CD4-positive, alpha-beta T cell treated with Interleukin-17A for 1 hour (primary cell): ENCODE results near the gene MBOAT2.

Source experiments
- DNase-seq: peaks from one replicate; pipeline ENCODE4 v3.0.0-alpha.2; 2020

The MBOAT2 gene

GRCh38 chr2:8850845-8851487 is 152.5 kb downstream of the MBOAT2 start:
- no peak for DNase-seq

DNA sequence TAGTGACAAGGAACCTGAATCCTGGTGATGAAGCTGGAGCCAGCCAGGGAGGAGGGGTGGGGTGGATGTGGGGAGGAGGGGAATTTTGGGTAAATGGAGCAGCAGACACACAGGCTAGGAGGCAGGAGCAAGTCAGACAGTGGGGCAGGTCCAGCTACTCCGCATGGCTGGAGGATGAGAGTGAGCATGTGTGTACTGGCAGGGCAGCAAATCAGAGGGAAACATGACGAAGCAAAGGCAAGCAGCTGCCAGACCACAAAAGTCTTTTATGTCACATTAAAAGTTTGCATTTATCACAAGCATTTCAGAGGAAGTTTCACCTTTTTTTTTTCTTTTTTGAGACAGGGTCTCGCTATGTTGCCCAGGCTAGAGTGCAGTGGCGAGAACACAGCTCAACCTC is 154.2 kb downstream of the MBOAT2 start:
- no peak for DNase-seq

DNA sequence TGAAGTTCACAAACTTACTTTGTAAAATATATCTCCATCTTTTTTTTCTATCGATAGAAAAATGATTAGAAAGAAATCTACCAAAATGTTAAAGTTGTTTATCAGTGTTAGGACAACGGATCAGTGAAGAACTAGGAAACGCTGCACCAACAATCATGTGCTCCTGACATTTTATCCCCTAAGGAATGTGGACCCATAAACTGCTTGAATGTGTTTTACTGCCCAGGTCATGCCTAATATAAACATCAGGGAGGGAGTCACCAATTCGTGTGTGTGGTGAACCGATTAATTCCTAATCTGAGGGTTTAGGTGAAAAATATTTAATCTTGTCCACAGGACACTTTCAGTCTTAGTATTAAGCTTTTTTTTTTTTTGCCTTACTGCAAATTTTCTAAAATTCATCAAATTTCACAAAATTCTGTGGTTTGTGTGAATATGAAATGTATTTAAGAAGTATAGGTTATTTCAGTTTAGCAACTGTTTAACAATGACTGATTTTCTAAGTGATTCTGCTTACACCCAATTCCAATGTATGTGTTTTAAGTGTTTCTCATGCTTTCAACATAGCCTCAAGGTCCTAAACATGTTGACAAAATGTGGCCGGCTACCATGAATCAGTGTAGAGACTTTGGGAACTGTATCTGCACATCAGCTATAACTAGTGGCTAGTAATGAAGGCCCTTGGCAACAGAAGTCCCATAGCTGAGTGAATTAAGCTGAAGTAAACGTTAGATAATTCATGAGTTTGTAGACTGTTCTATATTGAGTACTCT is 155.0 kb downstream of the MBOAT2 start:
- no peak for DNase-seq

DNA sequence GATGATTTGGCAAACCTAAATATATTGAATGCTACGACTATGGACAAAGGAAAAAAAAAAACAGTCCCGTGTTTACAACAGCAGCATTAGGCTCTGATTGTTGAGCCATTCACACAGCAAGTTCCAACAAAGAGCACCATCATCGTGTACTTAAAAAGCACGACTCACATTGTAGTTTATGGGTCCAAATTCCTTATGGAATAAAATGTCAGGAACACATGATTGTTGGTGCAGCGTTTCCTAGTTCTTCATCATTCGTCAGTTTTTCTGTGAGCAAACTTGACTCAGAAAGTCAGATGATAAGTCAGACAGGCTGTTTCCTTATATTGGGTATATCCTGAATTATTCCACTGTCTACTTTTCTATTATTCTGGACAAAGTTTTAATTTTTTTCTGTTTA is 156.1 kb downstream of the MBOAT2 start:
- DNase-seq = no peak

DNA sequence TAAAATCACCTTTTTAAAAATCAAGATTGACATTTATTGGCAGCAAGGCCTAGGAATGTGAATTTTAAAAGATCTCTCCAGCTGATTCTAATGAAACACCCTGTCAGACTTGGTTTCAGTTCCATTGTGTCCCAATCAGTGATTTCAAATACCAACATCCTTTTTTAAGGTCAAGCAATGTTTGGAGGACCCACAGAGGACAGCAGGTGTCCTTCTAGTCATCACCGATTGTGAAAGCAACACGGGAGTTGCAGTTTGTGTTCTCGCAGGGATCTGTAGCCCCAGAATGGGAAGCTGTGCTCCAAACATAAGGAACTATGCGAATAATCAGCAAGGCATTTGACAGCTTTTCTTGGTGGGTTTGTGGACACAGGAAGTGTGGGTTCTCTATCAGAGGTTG is 161.6 kb downstream of the MBOAT2 start:
- no peak for DNase-seq

DNA sequence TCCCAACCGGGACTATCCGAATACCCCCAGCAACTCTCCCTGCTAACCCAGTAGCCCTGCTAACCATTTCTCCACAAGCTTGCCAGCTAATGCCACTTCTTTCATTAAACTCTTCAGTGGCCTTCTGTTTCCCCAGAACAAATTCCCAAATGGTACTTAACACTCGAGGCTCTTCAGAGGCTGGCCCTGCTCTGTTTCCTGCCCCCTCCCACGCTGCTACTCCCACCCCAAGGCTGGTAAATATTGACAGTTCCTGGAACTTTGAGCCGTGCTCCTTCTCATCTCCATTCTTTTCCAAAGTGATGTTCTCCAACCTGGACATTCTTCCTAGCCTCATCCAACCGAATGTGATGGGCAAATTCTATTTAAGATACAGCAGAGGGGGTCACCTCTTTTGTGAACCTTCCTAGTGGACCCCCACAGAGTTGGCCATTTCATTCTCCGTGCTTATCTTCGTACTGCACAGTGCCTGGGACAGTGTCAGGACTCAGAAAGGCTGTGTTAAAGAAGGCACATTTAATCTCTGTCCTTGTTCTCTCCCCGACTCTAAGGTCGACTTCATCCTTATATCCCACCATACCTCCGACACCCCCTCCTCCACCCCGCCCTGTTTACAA is 162.9 kb downstream of the MBOAT2 start:
- no peak for DNase-seq

- DNase-seq = no peak
Observed at GRCh38 chr2:8839189-8839965, 164.1 kb downstream of the MBOAT2 start.

DNA sequence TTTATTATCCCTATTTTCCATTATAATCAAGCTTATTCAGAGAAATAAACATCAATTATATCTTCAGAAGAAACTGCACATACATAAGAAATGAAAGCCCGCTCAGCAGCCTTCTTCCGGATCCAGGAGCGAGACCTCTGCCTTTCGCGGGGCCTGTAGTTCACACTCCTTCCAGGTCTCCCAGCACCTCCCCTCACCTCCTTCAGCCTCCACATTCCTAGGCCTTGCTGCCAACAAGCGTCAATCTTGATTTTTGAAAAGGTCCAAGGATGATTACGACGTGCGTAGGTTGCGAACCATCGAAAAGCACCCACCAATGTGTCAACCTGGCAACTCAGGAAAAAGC is 165.7 kb downstream of the MBOAT2 start:
- DNase-seq = no peak

DNA sequence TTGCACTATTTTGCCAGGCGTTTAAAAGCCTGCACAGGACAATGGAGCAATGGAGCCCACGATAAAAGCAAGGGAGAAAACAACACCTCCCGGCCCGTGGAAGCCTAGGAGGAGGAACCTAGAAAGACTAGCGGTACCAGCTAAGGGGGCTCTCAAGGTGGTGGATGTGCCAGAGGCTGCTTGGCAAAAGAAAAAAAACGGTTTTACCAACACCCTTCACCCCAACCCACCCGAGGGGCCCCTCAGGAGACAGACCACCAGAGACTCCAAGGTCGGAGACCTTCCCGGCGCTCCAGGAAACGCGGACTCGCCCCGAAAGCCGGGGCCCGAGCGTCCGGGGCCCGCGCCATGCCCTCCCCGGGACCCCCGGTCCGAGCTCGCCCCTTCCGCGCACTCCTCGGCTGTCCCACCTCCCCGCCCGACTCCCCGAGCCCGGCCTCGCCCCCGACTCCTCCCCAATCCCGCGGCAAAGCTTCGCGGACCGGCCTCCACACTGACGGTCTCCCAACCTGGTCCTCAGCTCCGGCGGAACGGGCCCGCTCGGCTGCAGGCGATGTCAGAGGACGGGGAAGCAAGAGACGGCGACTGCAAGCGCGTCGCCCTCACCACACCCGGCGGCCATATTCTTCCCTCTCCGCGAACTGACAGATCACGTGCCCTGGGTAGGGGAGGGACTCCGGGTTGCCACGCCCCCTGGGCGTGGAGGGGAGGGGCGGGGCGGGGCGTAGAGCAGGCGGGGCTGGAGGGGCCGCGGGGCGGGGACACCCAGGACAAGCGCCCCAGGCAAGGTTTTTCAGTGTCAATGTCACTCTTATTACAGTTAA is 166.3 kb downstream of the MBOAT2 start, which contains the start of gene KIDINS220:
Gene KIDINS220, minus strand, starts transcription at position 643 of the 824 bp plus-strand sequence. CDS start 10,520 bp downstream, outside the sequence.
- DNase-seq = peak; percentile 91

DNA sequence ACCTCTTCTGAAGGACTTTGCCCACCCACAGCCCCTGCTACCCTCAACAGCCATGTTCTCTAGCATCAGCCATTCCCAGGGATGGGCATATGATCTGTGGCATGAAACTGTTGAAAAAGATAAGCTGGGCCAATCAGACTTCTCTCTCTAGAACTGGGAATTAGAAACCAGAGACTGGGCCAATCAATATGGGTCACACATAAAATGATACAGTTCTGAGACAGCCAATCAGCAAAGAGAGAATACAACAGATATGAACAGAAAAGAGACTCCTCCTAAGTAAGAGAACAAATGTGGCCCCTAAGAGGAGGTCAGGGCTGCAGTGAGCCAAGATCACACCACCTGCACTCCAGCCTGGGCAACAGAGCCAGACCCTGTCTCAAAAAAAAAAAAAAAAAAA is 168.2 kb downstream of the MBOAT2 start:
- no peak for DNase-seq

DNA sequence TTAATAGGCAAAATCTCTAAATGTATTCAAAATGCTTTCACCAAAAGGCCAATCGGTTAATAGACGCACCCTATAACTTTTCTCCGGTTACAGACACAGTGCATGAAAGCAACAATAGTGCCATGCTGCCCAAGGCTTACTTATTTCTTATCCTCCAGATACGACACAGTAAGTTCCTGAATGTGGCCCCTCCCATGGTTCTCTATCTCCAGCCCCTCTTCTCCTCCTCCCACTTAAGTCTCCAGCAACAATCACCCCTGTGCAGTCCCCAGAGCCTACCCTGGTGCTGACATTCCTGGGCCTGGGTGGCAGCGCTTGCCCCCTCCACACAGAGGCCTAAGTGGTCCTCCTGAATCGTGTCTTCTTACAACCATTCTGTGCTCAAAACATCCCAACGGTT is 169.6 kb downstream of the MBOAT2 start:
- DNase-seq = no peak

GRCh38 chr2:8831516-8831915 is 172.0 kb downstream of the MBOAT2 start:
- DNase-seq = no peak

DNA sequence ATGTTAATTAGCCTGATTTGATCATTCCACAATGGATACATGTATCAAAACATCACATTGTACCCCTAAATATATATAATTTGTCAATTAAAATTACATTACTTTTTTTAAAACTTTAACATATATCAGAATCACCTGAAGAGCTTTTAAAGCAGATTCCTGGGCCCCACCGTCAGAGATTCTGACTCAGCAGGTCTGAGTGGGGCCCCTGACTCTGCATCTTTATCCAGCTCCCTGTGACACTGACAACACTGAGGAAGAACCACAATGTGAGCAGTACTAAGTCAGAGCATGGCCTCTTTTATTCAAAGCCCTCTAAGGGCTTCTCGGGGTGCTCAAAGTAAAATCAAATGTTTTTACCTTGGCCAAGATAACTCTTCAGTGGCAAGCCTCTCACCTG is 175.8 kb downstream of the MBOAT2 start:
- no peak for DNase-seq

GRCh38 chr2:8822218-8822617 is 181.3 kb downstream of the MBOAT2 start:
- DNase-seq = no peak

- no peak for DNase-seq
Observed at GRCh38 chr2:8821276-8822217, 181.9 kb downstream of the MBOAT2 start.

DNA sequence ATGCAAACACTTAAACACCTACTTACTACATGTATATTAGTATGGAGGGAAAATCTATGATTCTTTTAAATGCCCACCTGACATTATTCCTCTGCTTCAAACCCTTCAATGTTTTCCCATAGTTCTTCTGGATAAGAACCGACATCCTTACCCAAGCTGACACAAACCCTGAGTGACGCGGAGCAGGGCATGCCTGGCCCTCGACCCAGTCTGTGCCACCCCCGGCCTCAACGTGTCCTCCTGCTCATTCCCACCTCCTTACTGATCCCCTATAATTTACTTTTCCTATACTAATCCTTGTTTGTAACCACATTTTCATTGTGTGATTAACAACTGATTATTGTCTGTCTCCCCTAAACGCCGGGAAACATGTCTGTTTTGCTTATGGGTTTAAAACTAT is 183.5 kb downstream of the MBOAT2 start:
- DNase-seq = no peak

- no peak for DNase-seq
Observed at GRCh38 chr2:8819194-8819593, 184.3 kb downstream of the MBOAT2 start.

GRCh38 chr2:8817221-8817620 is 186.3 kb downstream of the MBOAT2 start:
- DNase-seq = no peak

GRCh38 chr2:8806885-8807704 is 196.4 kb downstream of the MBOAT2 start:
- DNase-seq = no peak
